BLaER1 (cell line): ENCODE measurements around the gene ANP32A.

ENCODE experiments used
- H3K27ac ChIP-seq: shearing (Covaris generic); formaldehyde crosslinking; 2 replicates; pipeline ENCODE4 v1.8.1; 2022
- H3K27me3 ChIP-seq: shearing (Covaris generic); formaldehyde crosslinking; 2 replicates; pipeline ENCODE4 v1.8.1; 2022
- H3K36me3 ChIP-seq: shearing (Covaris generic); formaldehyde crosslinking; 2 replicates; pipeline ENCODE4 v1.8.1; 2022
- H3K4me1 ChIP-seq: shearing (Covaris generic); formaldehyde crosslinking; 2 replicates; pipeline ENCODE4 v1.8.1; 2022
- H3K4me2 ChIP-seq: shearing (Covaris generic); formaldehyde crosslinking; 2 replicates; pipeline ENCODE4 v1.8.1; 2022
- H3K4me3 ChIP-seq: shearing (Covaris generic); formaldehyde crosslinking; 2 replicates; pipeline ENCODE4 v1.8.1; 2022
- H3K9ac ChIP-seq: shearing (Covaris generic); formaldehyde crosslinking; 2 replicates; pipeline ENCODE4 v1.8.1; 2022
- H3K9me3 ChIP-seq: shearing (Covaris generic); formaldehyde crosslinking; 2 replicates; pipeline ENCODE4 v1.8.1; 2022
- H4K20me1 ChIP-seq: shearing (Covaris generic); formaldehyde crosslinking; 2 replicates; pipeline ENCODE4 v1.8.1; 2022
- Cebpa-rat ChIP-seq: shearing (Covaris generic); IDR thresholded peaks from 2 replicates; pipeline ENCODE4 v1.8.1; 2022

ANP32A gene

GRCh38 chr15:68843425-68844311, 23.0 kb upstream of the ANP32A start:
- Histone ChIP-seq H3K9ac (no peak overlapping the region), H3K4me2 (no peak overlapping the region), H3K9me3 (no peaks in the 10 kb centered on the region), H4K20me1 (no peaks in the 10 kb centered on the region; the same call in 1 of the 2 replicates), H3K4me3 (no peak overlapping the region), H3K4me1 (no peaks in the 10 kb centered on the region), H3K36me3 (no peaks in the 10 kb centered on the region), H3K27ac (no peak overlapping the region), H3K27me3 (peaks cover 30% of the 10 kb centered on the region)
- TF ChIP-seq Cebpa-rat: no peak

DNA sequence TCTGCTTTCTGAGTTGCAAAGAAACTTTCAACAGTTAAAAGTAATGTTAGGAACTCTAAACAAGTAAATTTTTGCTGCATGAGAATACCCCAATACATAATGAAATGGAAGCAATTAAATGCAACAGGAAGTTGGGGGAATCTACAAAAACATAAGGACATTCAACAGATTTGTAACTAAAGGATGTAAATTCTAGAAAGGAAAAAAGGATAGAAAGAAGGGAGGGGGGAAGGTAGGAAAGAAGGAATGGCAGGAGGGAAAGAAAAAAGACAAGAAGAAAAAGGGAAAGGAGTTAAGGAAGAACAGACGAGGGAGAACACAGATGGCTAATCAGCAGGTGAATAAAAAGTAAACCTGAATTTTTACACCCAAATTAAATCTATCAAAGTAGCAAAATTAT, 22.3 kb upstream of the ANP32A start:
- H3K36me3 ChIP-seq: no peaks in the 10 kb centered on the region
- no peak overlapping the region for H3K4me2 ChIP-seq
- no peak overlapping the region for H3K4me3 ChIP-seq
- no peaks in the 10 kb centered on the region; the same call in 1 of the 2 replicates for H4K20me1 ChIP-seq
- no peak overlapping the region for H3K9ac ChIP-seq
- H3K27me3 ChIP-seq: peaks cover 30% of the 10 kb centered on the region
- no peaks in the 10 kb centered on the region for H3K9me3 ChIP-seq
- H3K4me1 ChIP-seq: no peaks in the 10 kb centered on the region
- no peak for TF ChIP-seq Cebpa-rat
- H3K27ac ChIP-seq: no peak overlapping the region

DNA sequence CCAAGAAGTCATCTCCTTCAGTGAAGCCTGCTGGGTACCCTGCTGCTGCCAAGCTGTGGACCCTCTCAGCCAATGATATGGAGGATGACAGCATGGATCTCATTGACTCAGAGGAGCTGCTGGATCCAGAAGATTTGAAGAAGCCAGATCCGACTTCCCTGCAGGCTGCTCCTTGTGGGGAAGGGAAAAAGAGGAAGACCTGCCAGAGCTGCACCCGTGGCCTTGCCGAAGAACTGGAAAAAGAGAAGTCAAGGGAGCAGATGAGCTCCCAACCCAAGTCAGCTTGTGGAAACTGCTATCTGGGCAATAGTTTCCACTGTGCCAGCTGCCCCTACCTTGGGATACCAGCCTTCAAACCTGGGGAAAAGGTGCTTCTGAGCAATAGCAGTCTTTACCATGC, 13.7 kb upstream of the ANP32A start:
- Histone ChIP-seq H4K20me1 (no peaks in the 10 kb centered on the region), H3K4me1 (peaks cover 11% of the 10 kb centered on the region), H3K27me3 (no peaks in the 10 kb centered on the region), H3K9me3 (peaks cover 34% of the 10 kb centered on the region), H3K9ac (no peak overlapping the region), H3K4me3 (no peak overlapping the region), H3K27ac (no peak overlapping the region), H3K4me2 (no peak overlapping the region), H3K36me3 (no peaks in the 10 kb centered on the region)
- TF ChIP-seq Cebpa-rat: no peak

DNA sequence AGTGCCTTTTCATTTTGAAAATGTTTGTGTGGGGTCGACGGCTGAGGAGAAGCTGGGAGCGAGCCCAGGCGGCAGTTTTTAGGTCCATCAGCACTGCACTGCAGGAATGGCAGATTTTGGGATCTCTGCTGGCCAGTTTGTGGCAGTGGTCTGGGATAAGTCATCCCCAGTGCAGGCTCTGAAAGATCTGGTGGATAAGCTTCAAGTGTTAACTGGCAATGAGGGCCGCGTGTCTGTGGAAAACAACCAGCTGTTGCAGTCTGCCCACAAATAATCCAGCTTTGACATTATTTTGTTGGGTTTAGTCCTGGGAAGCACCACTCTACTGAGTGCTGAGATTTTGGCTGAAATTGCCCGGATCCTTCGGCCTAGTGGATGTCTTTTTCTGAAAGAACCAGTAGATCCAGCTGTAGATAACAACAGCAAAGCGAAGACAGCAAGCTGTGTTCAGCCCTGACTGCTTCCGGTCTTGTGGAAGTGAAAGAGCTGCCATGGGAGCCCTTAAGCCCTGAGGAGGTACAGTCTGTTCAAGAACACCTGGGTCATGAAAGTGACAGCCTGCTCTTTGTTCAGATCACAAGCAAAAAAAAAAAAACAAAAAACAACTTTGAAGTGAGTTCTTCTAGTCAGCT, 13.1 kb upstream of the ANP32A start:
- H3K9ac ChIP-seq: no peak overlapping the region
- no peaks in the 10 kb centered on the region for H4K20me1 ChIP-seq
- no peak for TF ChIP-seq Cebpa-rat
- H3K4me1 ChIP-seq: peaks cover 11% of the 10 kb centered on the region
- no peaks in the 10 kb centered on the region for H3K36me3 ChIP-seq
- no peak overlapping the region for H3K27ac ChIP-seq
- no peaks in the 10 kb centered on the region for H3K27me3 ChIP-seq
- H3K9me3 ChIP-seq: peaks cover 34% of the 10 kb centered on the region
- H3K4me3 ChIP-seq: no peak overlapping the region
- no peak overlapping the region for H3K4me2 ChIP-seq

DNA sequence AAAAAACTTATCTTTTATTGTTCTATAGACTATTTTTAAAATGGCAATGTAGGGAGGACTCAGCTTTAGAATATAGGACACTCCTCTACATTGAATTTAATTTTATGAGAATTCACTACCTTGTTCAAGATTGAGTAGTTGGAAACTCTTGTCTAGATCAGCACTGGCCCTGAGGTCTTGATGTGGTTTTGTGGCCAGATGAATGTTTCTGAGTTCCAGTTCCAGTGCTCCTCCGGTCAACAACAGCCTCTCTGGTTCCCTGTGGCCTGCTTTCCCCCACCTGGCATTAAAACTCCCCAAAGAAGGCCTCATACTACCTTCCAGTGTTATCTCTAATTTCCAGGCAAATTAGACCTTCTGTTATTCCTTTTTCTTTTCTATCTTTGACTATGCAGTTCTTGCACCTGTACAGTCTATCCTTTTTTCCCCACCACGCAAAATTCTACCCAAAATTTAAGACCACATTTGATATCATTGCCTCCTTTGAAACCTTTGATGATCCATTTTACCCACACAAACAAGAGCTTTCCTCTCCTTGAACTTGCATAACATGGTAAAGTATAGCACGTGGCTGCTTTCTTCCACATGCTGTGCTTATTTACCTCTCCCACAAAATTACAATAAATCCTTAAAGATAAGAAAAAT, 9.6 kb upstream of the ANP32A start:
- Histone ChIP-seq H3K27me3 (no peaks in the 10 kb centered on the region), H3K4me1 (peaks cover 11% of the 10 kb centered on the region), H3K4me2 (peak overlapping the region; percentile 37), H3K9ac (no peak overlapping the region), H4K20me1 (no peaks in the 10 kb centered on the region), H3K9me3 (peaks cover 10% of the 10 kb centered on the region), H3K27ac (no peak overlapping the region), H3K36me3 (no peaks in the 10 kb centered on the region), H3K4me3 (no peak overlapping the region)
- TF ChIP-seq Cebpa-rat: no peak

DNA sequence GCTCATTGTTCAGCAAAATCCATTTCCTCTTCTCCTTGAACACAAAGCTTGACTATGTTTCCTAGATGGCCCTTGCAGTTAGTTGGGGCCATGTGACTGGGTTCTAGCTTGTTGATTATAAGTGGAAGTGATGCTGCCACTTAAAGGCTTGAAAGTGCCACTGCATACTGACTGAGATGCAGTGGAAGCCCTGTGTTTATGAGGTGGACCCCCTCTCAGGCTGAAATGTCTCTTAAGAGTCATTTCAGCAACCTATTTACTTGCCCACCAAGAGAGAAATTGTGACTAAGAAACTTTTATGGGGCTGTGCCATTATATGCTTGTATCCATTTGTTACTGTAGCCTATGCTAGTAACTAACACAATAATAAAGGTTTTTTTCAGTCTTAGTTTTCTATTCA, 8.4 kb upstream of the ANP32A start:
- H3K4me2 ChIP-seq: no peak overlapping the region
- H3K9ac ChIP-seq: no peak overlapping the region
- H4K20me1 ChIP-seq: no peaks in the 10 kb centered on the region
- H3K27ac ChIP-seq: no peak overlapping the region
- no peaks in the 10 kb centered on the region for H3K27me3 ChIP-seq
- H3K9me3 ChIP-seq: no peaks in the 10 kb centered on the region
- H3K4me3 ChIP-seq: no peak overlapping the region
- no peaks in the 10 kb centered on the region for H3K36me3 ChIP-seq
- TF ChIP-seq Cebpa-rat: no peak
- peaks cover 11% of the 10 kb centered on the region for H3K4me1 ChIP-seq

GRCh38 chr15:68823561-68823960, 2.9 kb upstream of the ANP32A start:
- Histone ChIP-seq H3K4me2 (no peak overlapping the region), H3K9ac (no peak overlapping the region), H4K20me1 (peaks cover 19% of the 10 kb centered on the region), H3K36me3 (no peaks in the 10 kb centered on the region), H3K9me3 (no peaks in the 10 kb centered on the region), H3K4me3 (no peak overlapping the region), H3K27ac (no peak overlapping the region), H3K27me3 (no peaks in the 10 kb centered on the region), H3K4me1 (peaks cover 16% of the 10 kb centered on the region)
- TF ChIP-seq Cebpa-rat: no peak

- Histone ChIP-seq H3K4me3 (no peak overlapping the region), H3K4me1 (peaks cover 16% of the 10 kb centered on the region), H3K9ac (no peak overlapping the region), H3K4me2 (peak overlapping the region; percentile 95), H3K27me3 (no peaks in the 10 kb centered on the region), H3K27ac (no peak overlapping the region), H4K20me1 (peaks cover 19% of the 10 kb centered on the region), H3K36me3 (no peaks in the 10 kb centered on the region), H3K9me3 (no peaks in the 10 kb centered on the region)
- no peak for TF ChIP-seq Cebpa-rat
Measured at GRCh38 chr15:68822818-68823217, 2.1 kb upstream of the ANP32A start.

- no peak; the same call in 1 of the 2 replicates for TF ChIP-seq Cebpa-rat
- Histone ChIP-seq H3K27ac (peak overlapping the region; percentile 100), H3K4me3 (peak overlapping the region; percentile 96), H3K36me3 (no peaks in the 10 kb centered on the region), H3K4me1 (peaks cover 19% of the 10 kb centered on the region), H3K9me3 (no peaks in the 10 kb centered on the region), H3K4me2 (peak overlapping the region; percentile 95), H4K20me1 (peaks cover 23% of the 10 kb centered on the region), H3K9ac (peak overlapping the region; percentile 99), H3K27me3 (no peaks in the 10 kb centered on the region)
Measured at GRCh38 chr15:68821841-68822381, 1.2 kb upstream of the ANP32A start.
